Activated T-cell treated with anti-CD3 and anti-CD28 coated beads, Interleukin-2, amount 50 U/mL, for 24 hours (primary cell): ENCODE data around the gene ATXN7L2.

Source experiments
- DNase-seq: peaks from one replicate; pipeline ENCODE4 v3.0.0-alpha.2; 2020
- H3K27ac Mint-ChIP-seq: 2 replicates; pipeline ENCODE4 v1.8.0; 2020; ENCODE audit warnings: mild to moderate bottlenecking, mixed read lengths
- H3K27me3 Mint-ChIP-seq: 2 replicates; pipeline ENCODE4 v1.8.0; 2020; ENCODE audit warnings: mixed read lengths
- H3K36me3 Mint-ChIP-seq: 2 replicates; pipeline ENCODE4 v1.8.0; 2020; ENCODE audit warnings: low read depth, mixed read lengths
- H3K4me1 Mint-ChIP-seq: 2 replicates; pipeline ENCODE4 v1.8.0; 2020; ENCODE audit warnings: low read depth, mixed read lengths
- H3K4me3 Mint-ChIP-seq: 2 replicates; pipeline ENCODE4 v1.8.0; 2020; ENCODE audit warnings: mild to moderate bottlenecking, moderate library complexity, mixed read lengths
- H3K9me3 Mint-ChIP-seq: 2 replicates; pipeline ENCODE4 v1.8.0; 2020; ENCODE audit warnings: mixed read lengths

The ATXN7L2 gene

GRCh38 chr1:109498161-109498801 lies 14.6 kb downstream of the ATXN7L2 start:
- peak overlapping the region; percentile 23 for H3K4me3 Mint-ChIP-seq
- H3K4me1 Mint-ChIP-seq, result peaks cover 87% of the 10 kb centered on the region
- H3K36me3 Mint-ChIP-seq, result peaks cover 58% of the 10 kb centered on the region
- DNase-seq, result peak; percentile 45
- peak overlapping the region; percentile 84 for H3K27ac Mint-ChIP-seq
- H3K27me3 Mint-ChIP-seq, result no peaks in the 10 kb centered on the region
- no peaks in the 10 kb centered on the region for H3K9me3 Mint-ChIP-seq

GRCh38 chr1:109499081-109499480 lies 15.4 kb downstream of the ATXN7L2 start:
- peak overlapping the region; percentile 85 for H3K27ac Mint-ChIP-seq
- peaks cover 88% of the 10 kb centered on the region for H3K4me1 Mint-ChIP-seq
- DNase-seq, result no peak
- peaks cover 56% of the 10 kb centered on the region for H3K36me3 Mint-ChIP-seq
- no peaks in the 10 kb centered on the region for H3K27me3 Mint-ChIP-seq
- no peaks in the 10 kb centered on the region for H3K9me3 Mint-ChIP-seq
- H3K4me3 Mint-ChIP-seq, result no peak overlapping the region

- H3K36me3 Mint-ChIP-seq, result peaks cover 52% of the 10 kb centered on the region
- H3K9me3 Mint-ChIP-seq, result no peaks in the 10 kb centered on the region
- H3K4me1 Mint-ChIP-seq, result peaks cover 91% of the 10 kb centered on the region
- H3K4me3 Mint-ChIP-seq, result no peak overlapping the region
- H3K27me3 Mint-ChIP-seq, result no peaks in the 10 kb centered on the region
- peak overlapping the region; percentile 85 for H3K27ac Mint-ChIP-seq
- peak; percentile 74 for DNase-seq
Measured at GRCh38 chr1:109499661-109500536, 16.2 kb downstream of the ATXN7L2 start.

GRCh38 chr1:109500941-109501381 lies 17.3 kb downstream of the ATXN7L2 start:
- Mint-ChIP-seq H3K36me3 (peaks cover 45% of the 10 kb centered on the region), H3K9me3 (no peaks in the 10 kb centered on the region), H3K27me3 (no peaks in the 10 kb centered on the region), H3K4me3 (no peak overlapping the region), H3K4me1 (peaks cover 91% of the 10 kb centered on the region), H3K27ac (peak overlapping the region; percentile 85)
- peak; percentile 28 for DNase-seq

GRCh38 chr1:109501644-109502363 lies 18.1 kb downstream of the ATXN7L2 start:
- DNase-seq, result peak; percentile 32
- H3K36me3 Mint-ChIP-seq, result peaks cover 36% of the 10 kb centered on the region
- peaks cover 91% of the 10 kb centered on the region for H3K4me1 Mint-ChIP-seq

GRCh38 chr1:109502364-109502851 lies 18.7 kb downstream of the ATXN7L2 start:
- peaks cover 36% of the 10 kb centered on the region for H3K36me3 Mint-ChIP-seq
- peak; percentile 31 for DNase-seq
- H3K4me3 Mint-ChIP-seq, result peak overlapping the region; percentile 41
- H3K27me3 Mint-ChIP-seq, result no peaks in the 10 kb centered on the region
- peak overlapping the region; percentile 81 for H3K27ac Mint-ChIP-seq
- no peaks in the 10 kb centered on the region for H3K9me3 Mint-ChIP-seq
- H3K4me1 Mint-ChIP-seq, result peaks cover 93% of the 10 kb centered on the region

More at GRCh38 chr1:109501644-109502363, 18.1 kb downstream of the ATXN7L2 start:
- no peaks in the 10 kb centered on the region for H3K9me3 Mint-ChIP-seq
- no peak overlapping the region for H3K4me3 Mint-ChIP-seq
- peak overlapping the region; percentile 81 for H3K27ac Mint-ChIP-seq
- H3K27me3 Mint-ChIP-seq, result no peaks in the 10 kb centered on the region

- H3K9me3 Mint-ChIP-seq, result no peaks in the 10 kb centered on the region
- peaks cover 92% of the 10 kb centered on the region for H3K4me1 Mint-ChIP-seq
- H3K36me3 Mint-ChIP-seq, result peaks cover 23% of the 10 kb centered on the region
- H3K27ac Mint-ChIP-seq, result peak overlapping the region; percentile 88
- DNase-seq, result no peak
- H3K27me3 Mint-ChIP-seq, result no peaks in the 10 kb centered on the region
- no peak overlapping the region for H3K4me3 Mint-ChIP-seq
Measured at GRCh38 chr1:109503935-109504334, 20.2 kb downstream of the ATXN7L2 start.

- no peak for DNase-seq
- H3K4me3 Mint-ChIP-seq, result no peak overlapping the region
- H3K27ac Mint-ChIP-seq, result peak overlapping the region; percentile 90
- H3K36me3 Mint-ChIP-seq, result peaks cover 15% of the 10 kb centered on the region
- H3K27me3 Mint-ChIP-seq, result no peaks in the 10 kb centered on the region
- peaks cover 87% of the 10 kb centered on the region for H3K4me1 Mint-ChIP-seq
- no peaks in the 10 kb centered on the region for H3K9me3 Mint-ChIP-seq
Measured at GRCh38 chr1:109504974-109505373, 21.3 kb downstream of the ATXN7L2 start.

GRCh38 chr1:109508001-109508872 lies 24.5 kb downstream of the ATXN7L2 start:
- Mint-ChIP-seq H3K9me3 (no peaks in the 10 kb centered on the region), H3K4me3 (peak overlapping the region; percentile 83), H3K27me3 (no peaks in the 10 kb centered on the region), H3K4me1 (peaks cover 74% of the 10 kb centered on the region), H3K36me3 (peaks cover 3% of the 10 kb centered on the region), H3K27ac (peak overlapping the region; percentile 88)
- DNase-seq, result no peak

- Mint-ChIP-seq H3K36me3 (peaks cover 3% of the 10 kb centered on the region), H3K27ac (peak overlapping the region; percentile 88), H3K9me3 (no peaks in the 10 kb centered on the region), H3K4me1 (peaks cover 71% of the 10 kb centered on the region), H3K27me3 (no peaks in the 10 kb centered on the region), H3K4me3 (peak overlapping the region; percentile 83)
- no peak for DNase-seq
Measured at GRCh38 chr1:109508873-109509175, 25.1 kb downstream of the ATXN7L2 start.

GRCh38 chr1:109509176-109510134 lies 25.8 kb downstream of the ATXN7L2 start, which contains the start of gene AMIGO1:
AMIGO1 (minus strand) TSS chr1:109509727; CDS start chr1:109508912, 815 bp downstream.
- Mint-ChIP-seq H3K27me3 (no peaks in the 10 kb centered on the region), H3K4me3 (peak within 1 kb of the TSS; percentile 85), H3K9me3 (no peaks in the 10 kb centered on the region), H3K4me1 (peaks cover 66% of the 10 kb centered on the region), H3K36me3 (peaks cover 3% of the 10 kb centered on the region), H3K27ac (peak within 1 kb of the TSS; percentile 90)
- DNase-seq, result peak; percentile 82

- H3K36me3 Mint-ChIP-seq, result no peaks in the 10 kb centered on the region
- H3K4me3 Mint-ChIP-seq, result no peak overlapping the region
- peaks cover 32% of the 10 kb centered on the region for H3K4me1 Mint-ChIP-seq
- no peaks in the 10 kb centered on the region for H3K27me3 Mint-ChIP-seq
- no peak overlapping the region for H3K27ac Mint-ChIP-seq
- DNase-seq, result no peak
- no peaks in the 10 kb centered on the region for H3K9me3 Mint-ChIP-seq
Measured at GRCh38 chr1:109513110-109513710, 29.5 kb downstream of the ATXN7L2 start.
